Activated T-cell treated with anti-CD3 and anti-CD28 coated beads, Interleukin-2, amount 50 U/mL, for 4 hours (primary cell): ENCODE data around the gene KLHDC10. TPM values are rescaled to one million over a fixed set of nuclear protein-coding genes. Genes with fewer than 3 reads are reported as not detected.
A peak's percentile ranks its signal among the peaks of the same experiment; 100 is the strongest.
"Not testable (repeated sequence)": the region's sequence is repeated elsewhere in the genome, so short reads cannot be mapped to it uniquely, and the experiment has no call there.

Experiments
- ATAC-seq, 2 donors: fragments of 200-7000 bp; cut with Tn5 transposase; one replicate each; pipeline ENCODE4 v1.10.0; 2021
- DNase-seq: peaks from one replicate; pipeline ENCODE4 v3.0.0-alpha.2; 2020
- H3K27me3 Mint-ChIP-seq: one replicate; pipeline ENCODE4 v1.8.0; 2021; ENCODE audit warnings: low read depth, mixed read lengths
- H3K36me3 Mint-ChIP-seq: one replicate; pipeline ENCODE4 v1.8.0; 2022; ENCODE audit warnings: mixed read lengths; ENCODE audit not compliant: insufficient read depth
- H3K4me1 Mint-ChIP-seq: one replicate; pipeline ENCODE4 v1.8.0; 2021; ENCODE audit warnings: low read depth, mixed read lengths
- H3K4me3 Mint-ChIP-seq: one replicate; pipeline ENCODE4 v1.8.0; 2021; ENCODE audit warnings: mild to moderate bottlenecking, moderate library complexity, mixed read lengths
- H3K9me3 Mint-ChIP-seq: one replicate; pipeline ENCODE4 v1.8.0; 2021; ENCODE audit warnings: mixed read lengths
- total RNA-seq, 3 donors: library from RNA; stranded (reverse); gene quantifications; one replicate each; pipeline ENCODE4 v1.2.1, GENCODE V29; 2021

The KLHDC10 gene
- total RNA-seq, 3 donors from 2014 or later = 13.1 to 15.4 (median 14.9) TPM

DNA sequence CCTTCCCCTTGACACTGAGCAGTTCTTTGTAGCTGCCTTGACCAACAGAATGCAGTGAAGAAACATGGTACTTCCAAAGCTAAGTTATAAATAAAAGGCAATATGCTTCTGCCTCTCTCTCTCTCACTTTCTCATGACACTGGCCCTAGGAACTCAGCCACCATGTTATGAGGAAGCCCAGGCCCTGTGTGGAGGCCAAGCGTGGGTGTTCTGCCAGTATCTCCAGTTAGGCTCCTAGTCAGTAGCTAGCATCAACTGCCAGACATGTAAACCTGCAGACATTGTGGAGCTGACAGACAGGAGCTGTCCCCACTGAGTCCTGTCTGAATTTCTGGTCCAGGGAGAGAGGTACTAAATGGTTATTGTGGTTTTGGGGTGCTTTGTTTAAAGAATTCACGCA is 89.7 kb downstream of the KLHDC10 start:
- DNase-seq = no peak
- Mint-ChIP-seq H3K4me3 (no peak overlapping the region), H3K9me3 (peaks cover 8% of the 10 kb centered on the region), H3K36me3 (peaks cover 42% of the 10 kb centered on the region), H3K27me3 (no peaks in the 10 kb centered on the region), H3K4me1 (no peaks in the 10 kb centered on the region)
- ATAC-seq = no peak

DNA sequence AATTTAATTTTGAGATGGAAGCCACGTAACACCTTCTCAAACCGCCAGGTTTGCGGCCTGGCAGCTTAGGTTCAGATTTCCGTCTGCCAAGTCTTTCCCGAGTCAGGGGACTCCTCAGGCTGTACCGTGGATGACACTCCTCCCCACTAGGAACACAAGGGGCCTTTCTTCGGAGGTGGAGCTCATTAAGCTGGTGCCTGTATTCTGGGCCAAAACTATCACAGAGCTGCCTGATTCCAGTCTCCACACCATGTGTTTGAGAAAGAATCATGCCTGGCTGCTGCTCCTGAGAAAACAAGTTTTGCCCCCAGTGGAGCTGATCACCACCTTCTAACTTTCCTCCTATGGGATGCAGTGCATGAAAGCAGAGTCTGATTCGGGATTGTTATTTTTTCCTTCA is 90.1 kb downstream of the KLHDC10 start:
- ATAC-seq = no peak
- Mint-ChIP-seq H3K4me3 (no peak overlapping the region), H3K36me3 (peaks cover 46% of the 10 kb centered on the region), H3K4me1 (no peaks in the 10 kb centered on the region), H3K9me3 (peaks cover 8% of the 10 kb centered on the region), H3K27me3 (no peaks in the 10 kb centered on the region)
- no peak for DNase-seq

GRCh38 chr7:130162196-130162595 is 91.9 kb downstream of the KLHDC10 start:
- Mint-ChIP-seq H3K9me3 (peaks cover 8% of the 10 kb centered on the region), H3K4me1 (no peaks in the 10 kb centered on the region), H3K4me3 (no peak overlapping the region), H3K27me3 (no peaks in the 10 kb centered on the region), H3K36me3 (peaks cover 49% of the 10 kb centered on the region)
- DNase-seq (no peak), ATAC-seq (no peak)

DNA sequence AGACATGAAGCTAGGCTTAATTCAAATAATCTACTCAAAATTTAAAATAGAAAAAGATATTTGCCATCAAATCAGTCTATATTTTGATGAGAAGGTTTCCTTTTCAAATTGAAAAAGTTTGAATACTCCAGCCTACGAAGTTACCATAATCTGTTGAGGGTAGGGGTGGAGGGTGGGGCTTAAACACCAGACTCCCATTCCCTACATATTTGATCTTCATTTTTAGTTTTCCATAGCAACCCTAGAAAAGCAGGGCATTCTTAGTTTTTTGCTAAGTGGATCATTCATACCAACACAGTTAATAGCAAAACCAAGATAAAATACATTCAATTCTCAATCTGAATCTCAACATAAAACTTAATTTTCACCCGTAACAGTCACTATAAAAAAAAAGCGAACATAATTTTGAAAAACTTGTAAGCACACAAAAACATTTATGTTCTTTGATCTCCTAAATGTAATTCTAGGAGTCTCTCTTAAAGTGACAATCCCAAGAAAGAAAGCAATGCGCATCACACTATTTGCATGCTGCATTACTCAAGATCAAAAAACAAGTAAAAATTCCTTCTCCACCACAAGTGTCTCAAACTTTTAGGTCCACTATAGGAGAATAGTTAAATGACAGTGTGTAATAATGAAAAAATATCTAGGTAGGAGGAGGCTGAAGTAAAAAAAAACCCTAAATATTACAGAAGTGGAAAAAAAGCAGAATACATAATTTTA is 104.1 kb downstream of the KLHDC10 start:
- H3K27me3 Mint-ChIP-seq = no peaks in the 10 kb centered on the region
- H3K36me3 Mint-ChIP-seq = peaks cover 38% of the 10 kb centered on the region
- ATAC-seq = no peak
- H3K9me3 Mint-ChIP-seq = no peaks in the 10 kb centered on the region
- H3K4me1 Mint-ChIP-seq = no peaks in the 10 kb centered on the region
- no peak overlapping the region for H3K4me3 Mint-ChIP-seq
- DNase-seq = no peak

DNA sequence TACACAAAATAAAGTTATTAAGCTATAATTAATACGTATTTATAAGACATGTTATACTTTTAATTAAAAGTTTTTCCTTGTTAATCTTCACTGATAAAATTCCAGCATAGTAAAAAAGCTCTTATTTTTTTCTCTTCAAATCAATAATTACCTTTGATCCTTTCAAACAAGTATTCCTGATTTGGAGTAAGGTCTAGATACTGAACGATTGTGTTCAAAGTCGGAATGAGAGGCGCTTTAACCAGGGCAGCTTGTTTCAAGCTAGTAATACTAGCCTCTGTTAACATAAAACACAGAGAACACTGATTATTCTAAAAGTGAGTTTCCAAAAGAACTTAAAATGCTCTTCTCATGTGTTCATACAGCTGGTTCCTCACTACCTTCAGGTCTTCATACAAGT is 107.9 kb downstream of the KLHDC10 start:
- H3K9me3 Mint-ChIP-seq = no peaks in the 10 kb centered on the region

GRCh38 chr7:130179631-130180030 is 109.3 kb downstream of the KLHDC10 start:
- Mint-ChIP-seq H3K9me3 (no peaks in the 10 kb centered on the region), H3K4me1 (peaks cover 23% of the 10 kb centered on the region), H3K4me3 (no peak overlapping the region), H3K27me3 (no peaks in the 10 kb centered on the region), H3K36me3 (peaks cover 30% of the 10 kb centered on the region)
- DNase-seq (no peak), ATAC-seq (no peak)

More for the DNA sequence above, 107.9 kb downstream of the KLHDC10 start:
- H3K4me3 Mint-ChIP-seq = no peak overlapping the region
- DNase-seq = no peak
- no peaks in the 10 kb centered on the region for H3K27me3 Mint-ChIP-seq
- no peak for ATAC-seq
- H3K4me1 Mint-ChIP-seq = peaks cover 20% of the 10 kb centered on the region
- H3K36me3 Mint-ChIP-seq = peaks cover 37% of the 10 kb centered on the region

DNA sequence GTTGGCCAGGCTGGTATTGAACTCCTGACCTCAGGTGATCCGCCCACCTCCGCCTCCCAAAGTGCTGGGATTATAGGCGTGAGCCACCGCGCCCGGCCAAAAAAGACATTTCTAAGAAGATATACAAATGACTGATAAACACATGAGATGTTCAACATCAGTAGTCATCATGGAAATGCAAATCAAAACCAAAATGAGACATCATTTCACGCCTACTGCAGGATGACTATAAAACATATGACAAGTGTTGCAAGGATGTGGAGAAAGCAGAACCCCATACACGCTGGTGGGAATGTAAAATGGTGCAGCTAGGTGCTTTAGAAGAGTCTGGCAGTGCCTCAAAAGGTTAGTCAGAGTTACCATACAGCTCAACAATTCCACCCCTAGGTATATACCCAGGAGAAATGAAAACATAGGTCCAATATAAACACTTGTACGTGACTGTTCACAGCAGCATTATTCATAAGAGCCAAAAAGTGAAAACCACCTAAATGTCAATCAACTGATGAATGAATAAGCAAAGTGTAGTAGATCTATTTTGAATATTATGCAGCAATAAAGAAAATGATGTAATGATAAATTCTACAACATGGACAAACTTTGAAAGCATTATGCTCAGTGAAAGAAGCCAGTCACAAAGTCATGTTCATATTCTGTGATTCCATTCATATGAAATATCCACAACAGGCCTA is 110.4 kb downstream of the KLHDC10 start:
- DNase-seq = no peak
- Mint-ChIP-seq H3K36me3 (peaks cover 30% of the 10 kb centered on the region), H3K9me3 (no peaks in the 10 kb centered on the region), H3K4me1 (peaks cover 24% of the 10 kb centered on the region), H3K27me3 (no peaks in the 10 kb centered on the region), H3K4me3 (no peak overlapping the region)
- peak; percentile 98 for ATAC-seq

- no peaks in the 10 kb centered on the region for H3K9me3 Mint-ChIP-seq
- no peak for ATAC-seq
- peaks cover 24% of the 10 kb centered on the region for H3K4me1 Mint-ChIP-seq
- peaks cover 30% of the 10 kb centered on the region for H3K36me3 Mint-ChIP-seq
- no peak for DNase-seq
- no peak overlapping the region for H3K4me3 Mint-ChIP-seq
- H3K27me3 Mint-ChIP-seq = no peaks in the 10 kb centered on the region
These were observed 110.9 kb downstream of the KLHDC10 start for GRCh38 chr7:130181263-130181605.

GRCh38 chr7:130182990-130183389 is 112.7 kb downstream of the KLHDC10 start:
- no peak overlapping the region for H3K4me3 Mint-ChIP-seq
- DNase-seq = no peak
- no peaks in the 10 kb centered on the region for H3K9me3 Mint-ChIP-seq
- ATAC-seq = peak; percentile 20 to 27
- H3K27me3 Mint-ChIP-seq = no peaks in the 10 kb centered on the region
- H3K4me1 Mint-ChIP-seq = peaks cover 26% of the 10 kb centered on the region
- H3K36me3 Mint-ChIP-seq = peaks cover 28% of the 10 kb centered on the region

DNA sequence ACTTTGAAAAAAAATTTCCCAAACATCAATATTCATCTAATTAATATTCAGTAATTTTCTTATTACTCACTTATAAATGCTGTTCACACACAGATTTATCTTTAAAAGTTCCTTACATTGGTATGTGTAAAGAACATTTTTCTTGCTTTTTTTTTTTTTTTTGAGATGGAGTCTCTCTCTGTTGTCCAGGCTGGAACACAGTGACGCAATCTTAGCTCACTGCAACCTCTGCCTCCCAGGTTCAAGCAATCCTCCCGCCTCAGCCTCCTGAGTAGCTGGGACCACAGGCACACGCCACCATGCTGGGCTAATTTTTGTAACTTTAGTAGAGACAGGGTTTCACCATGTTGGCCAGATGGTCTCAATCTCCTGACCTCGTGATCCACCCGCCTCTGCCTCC is 114.0 kb downstream of the KLHDC10 start:
- not testable (repeated sequence) for DNase-seq, H3K9me3 Mint-ChIP-seq, H3K4me3 Mint-ChIP-seq, H3K27me3 Mint-ChIP-seq, ATAC-seq
- peaks cover 26% of the 10 kb centered on the region for H3K4me1 Mint-ChIP-seq
- peaks cover 26% of the 10 kb centered on the region for H3K36me3 Mint-ChIP-seq

Other genes starting within 250 kb of the KLHDC10 start
- 10 to 100 TPM in 2 of 3 donors, 1 to 10 TPM in 1; 9.1 to 11.8 (median 11.5) TPM for gene UBE2H, start 117.6 kb upstream of the KLHDC10 start, total RNA-seq
- 10 to 100 TPM; 24.4 to 27.1 (median 26.8) TPM for gene ZC3HC1, start 19.2 kb upstream of the KLHDC10 start, total RNA-seq
- 10 to 100 TPM; 44.5 to 46.4 (median 45.0) TPM for gene TMEM209, start 134.9 kb downstream of the KLHDC10 start, total RNA-seq
- not detected for gene SSMEM1, start 137.3 kb downstream of the KLHDC10 start, total RNA-seq
- gene CPA2, start 196.3 kb downstream of the KLHDC10 start, total RNA-seq = 1 to 10 TPM in 1 of 3 donors, under 1 TPM in 2; 0.55 to 1.5 (median 0.87) TPM
- gene CPA4, start 222.6 kb downstream of the KLHDC10 start, total RNA-seq = under 1 TPM in 2 of 3 donors, not detected in 1; 0.18 to 0.29 TPM